Tibial artery (tissue), 4 donors: ENCODE data around the gene EPB41L2.

ENCODE experiments used
- DNase-seq, 2 donors: peaks; one replicate each; pipeline ENCODE4 v3.0.0-alpha.2; 2019
- H3K27ac ChIP-seq, 2 donors: fragments of 200-600 bp; sonication (generic) in 1 of 2; 1 replicate in 1 of 2; 2 replicates in 1 of 2; pipeline ENCODE4 v1.5.1; 2018 to 2019; ENCODE audit warnings: mild to moderate bottlenecking in 1 of 2
- H3K27me3 ChIP-seq, 2 donors: fragments of 200-600 bp; sonication (generic) in 1 of 2; one replicate each; pipeline versions ENCODE4 v1.5.1 to v1.6.0; 2016 to 2019
- H3K36me3 ChIP-seq, 3 donors: fragments of 200-600 bp; sonication (generic) in 2 of 3; one replicate each; pipeline ENCODE4 v1.5.1; 2016 to 2019; ENCODE audit warnings: mild to moderate bottlenecking in 2 of 3
- H3K4me1 ChIP-seq, 4 donors: fragments of 200-600 bp; sonication (generic) in 2 of 4; 1 replicate in 3 of 4; 2 replicates in 1 of 4; pipeline ENCODE4 v1.5.1; 2016 to 2019
- H3K4me3 ChIP-seq, 2 donors: fragments of 200-600 bp; sonication (generic) in 1 of 2; 1 replicate in 1 of 2; 2 replicates in 1 of 2; pipeline ENCODE4 v1.5.1; 2018 to 2019; ENCODE audit warnings: mild to moderate bottlenecking in 2 of 2
- H3K9me3 ChIP-seq, 3 donors: fragments of 200-600 bp; sonication (generic) in 1 of 3; one replicate each; pipeline ENCODE4 v1.5.1; 2016 to 2019
- CTCF ChIP-seq, 2 experiments: fragments of 200-600 bp in 1 of 2; fragments of 450-650 bp in 1 of 2; IDR thresholded peaks; one replicate each; pipeline ENCODE4 v1.5.1; 2017 to 2019; ENCODE audit warnings: antibody characterized with exemption in 2 of 2, mild to moderate bottlenecking in 1 of 2, moderate library complexity in 1 of 2
- intact Hi-C: fragments of 100-400 bp; cut with DNase I; formaldehyde crosslinking; loops from one replicate; pipeline ENCODE4 v1.15.0; 2023; ENCODE audit warnings: low total_unique reads

Gene EPB41L2

GRCh38 chr6:131067521-131067920 is 4.5 kb upstream of the EPB41L2 start:
- Histone ChIP-seq H3K9me3 (no peaks in the 10 kb centered on the region), H3K36me3 (no peaks in the 10 kb centered on the region)
- intact Hi-C loops = no loop called here

GRCh38 chr6:131065824-131066171 is 2.8 kb upstream of the EPB41L2 start:
- Histone ChIP-seq H3K36me3 (no peaks in the 10 kb centered on the region), H3K4me3 (no peak overlapping the region), H3K9me3 (no peaks in the 10 kb centered on the region), H3K4me1 (peaks cover 0 to 20% (median 6%) of the 10 kb centered on the region in 4 donors), H3K27me3 (no peaks in the 10 kb centered on the region), H3K27ac (no peak overlapping the region)
- no peak for DNase-seq
- intact Hi-C loops = loop anchor here (2.0 kb wide), 1 partner anchor 97 kb away; no protein-coding TSS in a partner anchor
- TF ChIP-seq CTCF (IDR thresholded peaks at IDR 0.05) = no peak

More at GRCh38 chr6:131067521-131067920, 4.5 kb upstream of the EPB41L2 start:
- peaks cover 0 to 7% (median 3%) of the 10 kb centered on the region in 4 donors for H3K4me1 ChIP-seq
- H3K4me3 ChIP-seq = no peak overlapping the region
- no peak overlapping the region for H3K27ac ChIP-seq
- H3K27me3 ChIP-seq = no peaks in the 10 kb centered on the region
- TF ChIP-seq CTCF (IDR thresholded peaks at IDR 0.05) = no peak
- DNase-seq = no peak

- TF ChIP-seq CTCF (IDR thresholded peaks at IDR 0.05) = no peak
- Histone ChIP-seq H3K27me3 (no peaks in the 10 kb centered on the region), H3K36me3 (no peaks in the 10 kb centered on the region), H3K9me3 (no peaks in the 10 kb centered on the region), H3K27ac (no peak overlapping the region), H3K4me3 (no peak overlapping the region), H3K4me1 (peaks cover 0 to 25% (median 6%) of the 10 kb centered on the region in 4 donors)
- intact Hi-C loops = loop anchor here (2.0 kb wide), 1 partner anchor 96 kb away; no protein-coding TSS in a partner anchor
- no peak for DNase-seq
Measured at GRCh38 chr6:131065112-131065823, 2.2 kb upstream of the EPB41L2 start.

GRCh38 chr6:131063764-131064272 is 773 bp upstream of the EPB41L2 start:
- no peak for DNase-seq
- intact Hi-C loops = loop anchor here (2.0 kb wide), 1 partner anchor 95 kb away; no protein-coding TSS in a partner anchor
- Histone ChIP-seq H3K4me3 (peak overlapping the region; percentile 74 to 96), H3K4me1 (peaks cover 0 to 31% (median 6%) of the 10 kb centered on the region in 4 donors), H3K9me3 (no peaks in the 10 kb centered on the region), H3K27me3 (no peaks in the 10 kb centered on the region), H3K36me3 (no peaks in the 10 kb centered on the region), H3K27ac (peak overlapping the region; percentile 78 to 85)
- no peak for TF ChIP-seq CTCF (IDR thresholded peaks at IDR 0.05)

GRCh38 chr6:131062241-131063027 is 611 bp downstream of the EPB41L2 start:
- Histone ChIP-seq H3K9me3 (no peaks in the 10 kb centered on the region), H3K4me3 (peak overlapping the region; percentile 74 to 96), H3K27me3 (no peaks in the 10 kb centered on the region), H3K27ac (peak overlapping the region; percentile 78 to 85), H3K4me1 (peaks cover 0 to 31% (median 6%) of the 10 kb centered on the region in 4 donors), H3K36me3 (no peaks in the 10 kb centered on the region)
- TF ChIP-seq CTCF (IDR thresholded peaks at IDR 0.05) = no peak
- DNase-seq = peak in 1 of 2 donors; percentile 69
- intact Hi-C loops = no loop called here
